ENCODE results near the gene FOXD1. TPM values are rescaled to one million over a fixed set of nuclear protein-coding genes. Genes with fewer than 3 reads are reported as not detected.

FOXD1 gene
- total and polyA plus RNA-seq, 2 of the 8 experiments (the other 6 are each of a cell fraction or from before 2014, with no cell fraction given): 0.11 to 1.1 TPM

GRCh38 chr5:73493421-73493820 lies 44.8 kb upstream of the FOXD1 start (continued):
- TF ChIP-seq RXRA (IDR thresholded peaks at IDR 0.05; ENCODE audit: insufficient read depth, low read depth, low read length) (no peak), KDM1A (IDR thresholded peaks at IDR 0.05; ENCODE audit: borderline replicate concordance, low read length) (peak; percentile 71), BCL11A (IDR thresholded peaks at IDR 0.05; ENCODE audit: low read depth in 2 of 2, low read length in 2 of 2) (no peak), CBX8 (IDR thresholded peaks at IDR 0.05; ENCODE audit: borderline replicate concordance, low read depth, low read length) (no peak)

Data from H1 (cell line).